ENCODE data around the gene ENDOV. TPM values are rescaled to one million over a fixed set of nuclear protein-coding genes. Genes with fewer than 3 reads are reported as not detected.

The ENDOV gene
- total RNA-seq, 1 donor from 2014 or later: 40.7 TPM

DNA sequence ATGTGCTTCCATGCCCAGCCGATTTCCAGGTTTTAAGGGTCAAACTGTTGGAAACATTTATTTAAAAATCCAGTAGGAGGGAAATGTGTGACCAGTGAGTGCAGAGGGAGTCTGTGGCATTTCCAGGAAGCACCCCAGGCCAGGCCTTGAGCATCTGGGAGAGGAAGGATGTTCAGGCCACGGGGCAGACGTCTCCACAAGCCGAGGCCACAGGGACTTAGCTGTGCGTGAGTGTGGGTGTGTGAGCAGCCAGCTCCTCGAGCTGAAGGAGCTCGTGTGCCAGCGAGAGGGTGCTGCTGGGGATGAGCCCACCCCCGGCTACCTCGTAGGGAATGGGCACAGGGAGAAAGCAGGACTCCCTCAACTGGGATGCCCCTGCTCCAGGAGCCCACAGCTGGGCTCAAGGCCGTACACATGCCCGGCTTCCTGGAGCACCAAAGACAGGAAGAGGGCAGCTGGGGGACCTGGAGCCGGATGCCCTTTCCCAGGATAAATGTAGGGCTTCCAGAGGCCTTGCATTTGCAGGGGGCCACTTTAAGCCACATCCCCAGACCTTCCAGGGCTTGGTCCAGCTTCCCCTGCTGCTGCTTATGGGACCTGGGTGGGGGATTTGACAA lies 48.9 kb downstream of the ENDOV start:
- Mint-ChIP-seq H3K4me1 (ENCODE audit: unreplicated experiment) (no peaks in the 10 kb centered on the region), H3K36me3 (ENCODE audit: low read depth, unreplicated experiment) (no peaks in the 10 kb centered on the region), H3K27ac (ENCODE audit: unreplicated experiment) (no peak overlapping the region), H3K27me3 (ENCODE audit: unreplicated experiment) (peaks cover 2% of the 10 kb centered on the region), H3K4me3 (ENCODE audit: unreplicated experiment) (no peak overlapping the region), H3K9me3 (ENCODE audit: unreplicated experiment) (no peaks in the 10 kb centered on the region)
- TF ChIP-seq, protein P1, sequence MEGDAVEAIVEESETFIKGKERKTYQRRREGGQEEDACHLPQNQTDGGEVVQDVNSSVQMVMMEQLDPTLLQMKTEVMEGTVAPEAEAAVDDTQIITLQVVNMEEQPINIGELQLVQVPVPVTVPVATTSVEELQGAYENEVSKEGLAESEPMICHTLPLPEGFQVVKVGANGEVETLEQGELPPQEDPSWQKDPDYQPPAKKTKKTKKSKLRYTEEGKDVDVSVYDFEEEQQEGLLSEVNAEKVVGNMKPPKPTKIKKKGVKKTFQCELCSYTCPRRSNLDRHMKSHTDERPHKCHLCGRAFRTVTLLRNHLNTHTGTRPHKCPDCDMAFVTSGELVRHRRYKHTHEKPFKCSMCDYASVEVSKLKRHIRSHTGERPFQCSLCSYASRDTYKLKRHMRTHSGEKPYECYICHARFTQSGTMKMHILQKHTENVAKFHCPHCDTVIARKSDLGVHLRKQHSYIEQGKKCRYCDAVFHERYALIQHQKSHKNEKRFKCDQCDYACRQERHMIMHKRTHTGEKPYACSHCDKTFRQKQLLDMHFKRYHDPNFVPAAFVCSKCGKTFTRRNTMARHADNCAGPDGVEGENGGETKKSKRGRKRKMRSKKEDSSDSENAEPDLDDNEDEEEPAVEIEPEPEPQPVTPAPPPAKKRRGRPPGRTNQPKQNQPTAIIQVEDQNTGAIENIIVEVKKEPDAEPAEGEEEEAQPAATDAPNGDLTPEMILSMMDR (IDR thresholded peaks at IDR 0.05; ENCODE audit: unreplicated experiment): no peak
- no peak for DNase-seq (ENCODE audit: low spot score)

DNA sequence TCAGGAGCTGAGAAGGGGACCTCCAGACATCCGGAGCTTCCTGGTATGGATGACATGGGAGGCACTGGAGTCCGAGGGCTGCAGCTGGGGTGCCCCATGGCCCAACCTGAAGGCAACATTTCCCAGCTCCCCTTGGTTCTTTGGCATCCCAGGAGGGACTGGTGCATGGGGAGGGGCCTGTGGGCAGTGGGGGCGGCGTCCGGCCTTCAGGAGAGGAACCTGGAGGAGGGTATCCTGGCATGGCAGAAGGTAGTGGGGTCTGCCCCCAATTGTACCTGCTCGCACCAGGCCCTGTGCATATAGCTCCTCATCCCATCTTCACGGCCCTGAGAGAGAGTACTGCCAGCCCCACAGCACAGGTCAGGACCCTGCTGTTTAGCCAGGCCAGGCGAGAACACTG lies 49.5 kb downstream of the ENDOV start:
- H3K4me1 Mint-ChIP-seq (ENCODE audit: unreplicated experiment): no peaks in the 10 kb centered on the region
- H3K27ac Mint-ChIP-seq (ENCODE audit: unreplicated experiment): no peak overlapping the region
- no peak overlapping the region for H3K4me3 Mint-ChIP-seq (ENCODE audit: unreplicated experiment)
- no peaks in the 10 kb centered on the region for H3K36me3 Mint-ChIP-seq (ENCODE audit: low read depth, unreplicated experiment)
- peaks cover 2% of the 10 kb centered on the region for H3K27me3 Mint-ChIP-seq (ENCODE audit: unreplicated experiment)
- DNase-seq (ENCODE audit: low spot score): no peak
- TF ChIP-seq, protein P1 (IDR thresholded peaks at IDR 0.05; ENCODE audit: unreplicated experiment): no peak
- no peaks in the 10 kb centered on the region for H3K9me3 Mint-ChIP-seq (ENCODE audit: unreplicated experiment)

DNA sequence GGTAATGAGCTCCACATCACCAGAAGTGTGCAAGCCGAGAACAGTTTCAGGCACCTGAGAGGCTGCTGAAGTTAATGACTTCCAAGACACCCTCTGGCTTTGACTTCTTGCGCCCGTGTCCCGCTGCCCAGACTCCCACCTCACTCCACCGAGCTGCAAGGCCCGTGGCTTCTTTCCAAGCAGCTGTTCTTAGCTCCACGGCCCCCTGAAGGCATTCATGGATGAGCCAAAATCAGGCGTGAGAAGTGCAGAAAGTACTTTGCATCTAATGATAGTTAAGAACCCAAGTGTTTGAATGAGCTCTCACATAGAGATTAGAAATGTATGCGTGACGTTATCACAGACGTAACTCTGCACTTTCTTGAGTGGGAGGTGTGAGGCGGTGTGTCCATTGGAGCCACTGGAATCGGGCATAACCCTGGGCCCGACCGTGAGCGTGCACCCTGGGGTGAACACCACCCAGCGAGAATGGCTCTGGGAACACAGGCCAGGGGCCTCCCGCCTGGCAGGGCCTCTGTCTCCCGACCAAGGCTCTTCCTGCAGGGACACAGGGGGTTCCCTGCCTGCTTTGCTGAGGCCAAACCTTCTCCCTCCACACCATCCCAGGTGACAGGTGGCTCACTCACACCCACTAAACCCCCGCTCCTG lies 50.5 kb downstream of the ENDOV start:
- H3K9me3 Mint-ChIP-seq (ENCODE audit: unreplicated experiment): no peaks in the 10 kb centered on the region
- no peaks in the 10 kb centered on the region for H3K4me1 Mint-ChIP-seq (ENCODE audit: unreplicated experiment)
- TF ChIP-seq, protein P1 (IDR thresholded peaks at IDR 0.05; ENCODE audit: unreplicated experiment): no peak
- DNase-seq (ENCODE audit: low spot score): no peak
- H3K27me3 Mint-ChIP-seq (ENCODE audit: unreplicated experiment): peaks cover 4% of the 10 kb centered on the region
- H3K4me3 Mint-ChIP-seq (ENCODE audit: unreplicated experiment): no peak overlapping the region
- no peaks in the 10 kb centered on the region for H3K36me3 Mint-ChIP-seq (ENCODE audit: low read depth, unreplicated experiment)
- no peak overlapping the region for H3K27ac Mint-ChIP-seq (ENCODE audit: unreplicated experiment)

DNA sequence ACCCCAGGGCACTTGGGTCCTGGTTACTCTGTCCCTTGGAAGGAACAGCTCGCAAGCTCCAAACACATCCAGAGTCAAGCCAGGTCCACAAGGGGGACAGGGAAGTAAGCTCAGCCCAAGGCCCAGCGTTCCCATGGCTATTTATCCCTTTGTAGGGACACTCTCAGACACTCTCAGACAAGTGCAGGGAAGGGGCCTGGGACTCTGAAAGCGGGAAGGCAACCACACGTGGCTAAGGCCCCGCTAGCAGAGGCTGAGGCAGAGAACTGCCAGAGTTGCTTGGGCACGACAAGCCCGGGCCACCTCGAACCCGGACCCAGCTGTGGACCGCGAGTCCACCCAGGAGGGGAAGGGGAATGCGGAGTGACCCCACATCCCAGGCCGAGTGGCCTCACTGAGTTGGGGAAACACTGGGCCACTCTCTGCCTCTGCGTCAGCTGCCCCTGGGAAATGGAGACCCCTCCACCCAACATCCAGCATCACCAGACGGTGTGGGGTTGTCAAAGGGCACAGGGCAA lies 51.3 kb downstream of the ENDOV start:
- no peaks in the 10 kb centered on the region for H3K4me1 Mint-ChIP-seq (ENCODE audit: unreplicated experiment)
- peaks cover 4% of the 10 kb centered on the region for H3K27me3 Mint-ChIP-seq (ENCODE audit: unreplicated experiment)
- no peaks in the 10 kb centered on the region for H3K9me3 Mint-ChIP-seq (ENCODE audit: unreplicated experiment)
- H3K4me3 Mint-ChIP-seq (ENCODE audit: unreplicated experiment): no peak overlapping the region
- no peaks in the 10 kb centered on the region for H3K36me3 Mint-ChIP-seq (ENCODE audit: low read depth, unreplicated experiment)
- DNase-seq (ENCODE audit: low spot score): no peak
- no peak overlapping the region for H3K27ac Mint-ChIP-seq (ENCODE audit: unreplicated experiment)
- TF ChIP-seq, protein P1 (IDR thresholded peaks at IDR 0.05; ENCODE audit: unreplicated experiment): no peak

DNA sequence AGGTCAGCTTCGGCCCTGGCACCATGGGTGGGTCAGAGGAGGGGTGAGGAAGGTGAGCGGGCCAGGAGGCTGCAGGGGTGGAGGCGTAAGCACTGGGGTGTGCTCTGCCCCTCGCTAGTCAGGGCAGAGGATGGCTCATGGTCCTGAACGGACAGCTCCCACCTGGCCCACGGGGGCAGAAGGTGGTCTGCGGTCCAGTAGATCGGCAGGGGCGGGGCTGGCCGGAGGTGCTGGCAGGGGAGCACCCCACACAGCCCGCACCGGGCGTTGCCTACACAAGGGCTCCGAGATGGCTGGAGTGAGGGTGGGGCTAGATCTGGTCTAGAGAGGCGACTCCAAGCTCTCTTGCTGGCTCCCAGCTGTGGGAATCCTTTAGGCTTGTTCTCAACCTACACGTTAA lies 53.3 kb downstream of the ENDOV start:
- Mint-ChIP-seq H3K4me3 (ENCODE audit: unreplicated experiment) (no peak overlapping the region), H3K9me3 (ENCODE audit: unreplicated experiment) (no peaks in the 10 kb centered on the region), H3K27ac (ENCODE audit: unreplicated experiment) (no peak overlapping the region), H3K36me3 (ENCODE audit: low read depth, unreplicated experiment) (no peaks in the 10 kb centered on the region), H3K27me3 (ENCODE audit: unreplicated experiment) (peaks cover 15% of the 10 kb centered on the region), H3K4me1 (ENCODE audit: unreplicated experiment) (peaks cover 2% of the 10 kb centered on the region)
- DNase-seq (ENCODE audit: low spot score): no peak
- TF ChIP-seq, protein P1 (IDR thresholded peaks at IDR 0.05; ENCODE audit: unreplicated experiment): no peak

Measured in endothelial cell (in vitro differentiated cells).